Activated CD4-positive, alpha-beta T cell treated with anti-CD3 and anti-CD28 coated beads, Interleukin-2, amount 10 ng/mL, durations not matched to agents 24 days and 14 days (primary cell): ENCODE results near the gene CIBAR2. TPM values are rescaled to one million over a fixed set of nuclear protein-coding genes. Genes with fewer than 3 reads are reported as not detected.

Experiments used
- DNase-seq: peaks from one replicate; pipeline ENCODE4 v3.0.0; 2022
- H3K27ac Mint-ChIP-seq: one replicate; pipeline ENCODE4 v1.8.0; 2022; ENCODE audit warnings: mild to moderate bottlenecking, mixed read lengths
- H3K27me3 Mint-ChIP-seq: one replicate; pipeline ENCODE4 v1.8.0; 2022; ENCODE audit warnings: mixed read lengths
- H3K36me3 Mint-ChIP-seq: one replicate; pipeline ENCODE4 v1.8.0; 2022; ENCODE audit warnings: low read depth, mild to moderate bottlenecking, mixed read lengths
- H3K4me1 Mint-ChIP-seq: one replicate; pipeline ENCODE4 v1.8.0; 2021; ENCODE audit warnings: mixed read lengths
- H3K4me3 Mint-ChIP-seq: one replicate; pipeline ENCODE4 v1.8.0; 2022; ENCODE audit warnings: mild to moderate bottlenecking, moderate library complexity, mixed read lengths
- H3K9me3 Mint-ChIP-seq: one replicate; pipeline ENCODE4 v1.8.0; 2021; ENCODE audit warnings: mixed read lengths
- intact Hi-C: fragments of 100-400 bp; cut with micrococcal nuclease; formaldehyde crosslinking; loops from one replicate; pipeline ENCODE4 v1.15.1; 2023
- total RNA-seq: library from RNA; stranded (reverse); gene quantifications from 2 replicates; pipeline ENCODE4 v1.2.3, GENCODE V29; 2022

The CIBAR2 gene
- total RNA-seq, 1 donor from 2014 or later: not detected

GRCh38 chr16:85092309-85092708 is 20.0 kb downstream of the CIBAR2 start:
- Mint-ChIP-seq H3K27me3 (no peaks in the 10 kb centered on the region), H3K4me3 (no peak overlapping the region), H3K27ac (no peak overlapping the region), H3K9me3 (no peaks in the 10 kb centered on the region), H3K36me3 (no peaks in the 10 kb centered on the region), H3K4me1 (no peaks in the 10 kb centered on the region)
- no peak for DNase-seq
- intact Hi-C loops: no loop called here

DNA sequence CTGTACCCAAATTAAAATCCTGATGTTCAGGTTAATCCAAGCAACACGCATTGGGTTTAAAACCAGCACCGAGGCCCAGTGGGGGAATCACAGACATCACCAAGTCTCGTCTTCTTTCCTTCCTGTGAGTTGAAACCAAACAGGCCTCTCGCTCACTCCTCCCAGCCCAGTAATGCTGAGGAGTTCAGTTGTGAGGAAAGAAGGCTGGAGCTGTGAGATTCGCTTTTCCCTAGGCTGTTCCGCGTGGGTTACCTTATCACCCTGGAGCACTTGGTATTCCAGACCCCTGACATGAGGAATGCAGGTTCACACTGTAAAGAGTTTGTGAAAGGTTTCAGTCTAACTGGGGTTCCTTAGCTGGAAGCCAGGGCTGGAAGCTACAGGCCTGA is 20.8 kb downstream of the CIBAR2 start:
- intact Hi-C loops: no loop called here
- no peaks in the 10 kb centered on the region for H3K9me3 Mint-ChIP-seq
- H3K36me3 Mint-ChIP-seq: no peaks in the 10 kb centered on the region
- peaks cover 2% of the 10 kb centered on the region for H3K4me1 Mint-ChIP-seq
- H3K4me3 Mint-ChIP-seq: no peak overlapping the region
- no peak for DNase-seq
- no peaks in the 10 kb centered on the region for H3K27me3 Mint-ChIP-seq
- H3K27ac Mint-ChIP-seq: no peak overlapping the region

DNA sequence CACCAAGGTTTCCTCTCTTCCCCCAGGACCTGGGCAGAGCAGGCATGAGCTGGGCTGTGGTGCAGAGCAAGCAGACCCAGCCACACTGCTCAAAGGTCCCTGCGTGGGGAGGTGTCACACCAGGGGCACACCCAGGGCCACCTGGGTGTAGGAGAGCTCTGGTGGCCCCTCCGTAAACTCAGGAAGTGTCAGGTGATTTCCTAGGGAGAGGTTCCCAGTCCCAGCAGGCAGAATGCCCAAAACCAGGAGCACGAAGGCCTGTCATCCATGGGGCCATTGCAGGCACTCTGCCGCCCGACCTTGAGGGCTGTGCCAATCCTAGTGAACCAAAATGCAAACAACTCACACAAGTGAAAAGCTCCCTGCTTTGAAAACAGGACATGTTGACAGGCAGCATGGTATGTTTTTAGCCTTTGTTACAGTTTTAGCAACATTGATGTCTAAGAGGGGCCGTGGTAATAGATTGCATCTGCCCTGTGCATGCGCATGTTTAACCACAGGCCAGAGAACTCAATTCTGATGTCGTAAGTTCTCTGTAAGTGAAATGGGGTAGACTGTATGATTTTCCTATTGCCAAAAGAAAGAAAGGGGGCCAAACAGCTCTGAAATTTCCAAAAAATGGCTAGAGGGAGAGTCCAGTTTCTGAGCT is 21.3 kb downstream of the CIBAR2 start:
- DNase-seq: no peak
- peaks cover 2% of the 10 kb centered on the region for H3K4me1 Mint-ChIP-seq
- no peak overlapping the region for H3K27ac Mint-ChIP-seq
- H3K36me3 Mint-ChIP-seq: no peaks in the 10 kb centered on the region
- no peaks in the 10 kb centered on the region for H3K27me3 Mint-ChIP-seq
- intact Hi-C loops: no loop called here
- no peaks in the 10 kb centered on the region for H3K9me3 Mint-ChIP-seq
- no peak overlapping the region for H3K4me3 Mint-ChIP-seq

GRCh38 chr16:85090181-85090580 is 22.1 kb downstream of the CIBAR2 start:
- Mint-ChIP-seq H3K4me3 (no peak overlapping the region), H3K27ac (no peak overlapping the region), H3K36me3 (no peaks in the 10 kb centered on the region), H3K9me3 (no peaks in the 10 kb centered on the region), H3K27me3 (no peaks in the 10 kb centered on the region), H3K4me1 (peaks cover 2% of the 10 kb centered on the region)
- intact Hi-C loops: no loop called here
- DNase-seq: no peak

DNA sequence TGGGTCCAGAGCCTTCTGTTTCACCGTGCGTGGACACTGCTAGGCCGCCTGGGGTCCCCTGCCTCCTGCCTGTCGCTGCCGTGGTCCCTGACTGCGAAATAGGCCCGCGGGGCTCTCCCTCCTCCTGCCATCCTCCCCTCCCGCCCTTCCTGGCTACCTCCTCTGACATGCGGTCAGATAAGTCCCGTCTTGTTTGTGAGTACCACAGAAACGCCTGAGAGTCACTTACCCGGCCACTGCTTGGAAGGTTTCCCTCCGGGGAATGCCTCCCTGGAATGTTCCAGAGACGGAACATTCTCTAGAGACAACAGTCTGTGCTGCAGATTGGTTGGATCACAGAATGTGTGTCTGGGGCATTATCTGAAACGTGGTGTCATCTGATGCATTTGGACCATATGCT is 22.7 kb downstream of the CIBAR2 start:
- peaks cover 2% of the 10 kb centered on the region for H3K4me1 Mint-ChIP-seq
- H3K36me3 Mint-ChIP-seq: no peaks in the 10 kb centered on the region

DNA sequence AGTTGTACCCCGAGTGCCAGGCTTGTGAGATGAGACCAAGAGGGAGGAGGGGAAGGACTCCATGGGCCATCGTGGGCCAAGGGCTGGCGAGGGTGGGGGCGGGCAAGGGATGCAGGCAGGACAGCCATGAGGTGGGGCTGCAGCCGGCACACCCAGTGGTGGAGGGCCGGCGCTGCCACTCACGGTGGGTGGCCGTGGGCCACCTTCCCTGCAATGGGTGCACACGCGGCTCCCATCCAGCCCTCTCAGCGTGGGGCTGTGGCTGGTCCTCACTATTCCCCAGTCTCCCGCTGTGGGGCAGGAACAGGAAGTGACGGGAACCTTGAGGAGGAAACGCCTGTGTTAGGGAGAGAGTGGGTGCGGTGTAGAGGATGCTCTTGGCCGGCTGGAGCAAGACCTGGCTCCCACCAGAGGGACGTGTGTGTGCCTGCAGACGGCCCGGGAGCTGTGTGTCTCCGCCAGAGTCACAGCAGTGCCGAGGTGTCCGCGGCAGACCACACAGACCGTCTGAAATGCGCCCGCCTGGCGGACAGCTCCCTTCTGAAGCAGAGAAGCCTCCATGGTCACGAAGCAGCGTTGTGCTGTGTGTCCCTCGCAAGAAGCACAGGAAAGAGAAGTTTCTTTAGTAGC is 23.6 kb downstream of the CIBAR2 start:
- H3K4me1 Mint-ChIP-seq: peaks cover 2% of the 10 kb centered on the region
- no peaks in the 10 kb centered on the region for H3K36me3 Mint-ChIP-seq
- no peaks in the 10 kb centered on the region for H3K9me3 Mint-ChIP-seq
- no peak for DNase-seq
- H3K27me3 Mint-ChIP-seq: no peaks in the 10 kb centered on the region
- intact Hi-C loops: loop anchor here (10.0 kb wide), 1 partner anchor 334 kb away; no protein-coding TSS in a partner anchor
- H3K27ac Mint-ChIP-seq: no peak overlapping the region
- H3K4me3 Mint-ChIP-seq: no peak overlapping the region

More for the DNA sequence above, 22.7 kb downstream of the CIBAR2 start:
- no peaks in the 10 kb centered on the region for H3K27me3 Mint-ChIP-seq
- no peaks in the 10 kb centered on the region for H3K9me3 Mint-ChIP-seq
- no peak for DNase-seq
- no peak overlapping the region for H3K27ac Mint-ChIP-seq
- intact Hi-C loops: loop anchor here (10.0 kb wide), 1 partner anchor 335 kb away; no protein-coding TSS in a partner anchor
- no peak overlapping the region for H3K4me3 Mint-ChIP-seq

DNA sequence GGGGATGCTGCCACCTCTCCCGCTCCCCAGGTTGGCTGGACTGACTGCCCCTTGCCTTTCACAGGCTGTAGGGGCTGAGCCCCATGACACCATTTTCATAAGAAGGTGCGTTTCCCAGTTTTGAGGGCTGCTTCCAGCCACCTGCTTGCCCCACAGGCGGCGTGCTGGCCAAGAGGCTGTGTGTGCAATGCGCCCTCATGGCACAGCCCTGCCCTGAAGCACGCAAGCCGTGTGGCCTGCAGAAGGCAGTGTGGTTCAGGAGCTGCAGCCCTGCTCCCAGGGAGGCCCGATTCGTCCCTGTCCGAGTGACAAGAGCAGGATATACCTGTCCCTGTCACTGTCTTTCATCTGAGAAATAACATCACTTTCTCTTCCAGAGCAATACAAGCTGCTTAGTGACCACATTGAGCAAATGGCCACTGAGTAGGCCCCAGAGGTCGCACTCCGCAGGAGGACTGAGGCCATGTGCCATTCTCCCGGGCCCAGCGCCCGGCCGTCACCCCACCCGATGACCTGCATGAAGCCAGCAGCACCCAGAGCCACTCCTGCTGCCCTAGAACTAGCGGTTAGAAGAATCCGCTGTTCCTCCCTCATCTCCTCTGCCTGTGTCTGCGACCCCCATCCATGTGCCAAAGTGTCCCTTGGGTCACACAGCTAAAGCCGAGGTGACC is 24.2 kb downstream of the CIBAR2 start:
- Mint-ChIP-seq H3K27me3 (no peaks in the 10 kb centered on the region), H3K4me1 (peaks cover 2% of the 10 kb centered on the region), H3K4me3 (no peak overlapping the region), H3K9me3 (no peaks in the 10 kb centered on the region), H3K36me3 (no peaks in the 10 kb centered on the region), H3K27ac (no peak overlapping the region)
- intact Hi-C loops: loop anchor here (10.0 kb wide), 1 partner anchor 333 kb away; no protein-coding TSS in a partner anchor
- no peak for DNase-seq

DNA sequence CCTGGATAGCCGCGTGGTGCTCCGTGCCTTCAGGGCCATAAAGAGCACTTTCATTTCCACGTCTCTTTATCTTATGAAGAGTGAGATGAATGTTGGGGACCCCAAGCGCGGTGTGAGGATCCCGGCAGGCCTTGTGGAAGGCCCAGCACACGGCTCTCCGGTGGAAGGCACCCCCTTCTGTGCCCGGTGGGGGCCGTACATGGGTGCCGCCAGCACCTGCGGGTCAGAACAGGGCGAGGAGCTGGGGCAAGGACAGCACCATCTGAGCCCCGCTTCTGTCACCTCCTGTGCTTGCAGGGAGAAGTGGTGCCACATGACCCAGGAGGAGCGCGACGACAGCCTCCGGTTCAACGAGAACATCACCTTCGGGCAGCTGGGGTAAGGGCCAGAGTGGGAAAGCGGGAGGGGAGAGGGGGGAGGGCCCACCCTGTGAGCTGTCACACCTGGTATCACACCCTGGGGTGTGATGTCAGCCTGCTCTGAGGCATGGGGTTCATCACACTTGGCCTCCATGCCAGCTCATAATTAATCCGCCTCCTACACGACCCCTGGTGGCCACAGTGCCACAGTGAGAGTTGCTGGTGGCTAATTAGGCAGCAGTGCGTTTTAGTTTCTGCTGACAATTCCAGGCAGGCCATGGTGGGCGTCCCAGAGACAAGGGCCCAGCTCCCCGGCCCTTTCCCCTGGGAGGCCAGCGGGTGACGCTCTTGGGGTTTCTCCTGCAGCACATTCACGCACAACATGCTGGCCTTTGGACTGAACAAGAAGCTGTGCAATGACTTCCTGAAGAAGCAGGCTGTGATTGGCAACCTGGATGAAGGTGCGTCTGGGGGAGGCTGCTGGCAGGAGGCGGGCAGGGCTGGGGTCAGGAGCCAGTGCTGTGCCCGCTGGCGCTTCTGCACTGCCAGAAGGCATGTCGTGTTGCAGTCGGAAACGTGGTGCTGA is 25.7 kb downstream of the CIBAR2 start:
- DNase-seq: peak; percentile 94
- H3K9me3 Mint-ChIP-seq: no peaks in the 10 kb centered on the region
- no peaks in the 10 kb centered on the region for H3K27me3 Mint-ChIP-seq
- H3K27ac Mint-ChIP-seq: no peak overlapping the region
- H3K36me3 Mint-ChIP-seq: no peaks in the 10 kb centered on the region
- intact Hi-C loops: loop anchor here (1.0 to 10.0 kb wide), 4 partner anchors 31 to 332 kb away; partner anchors contain the start of gene ZDHHC7
- H3K4me3 Mint-ChIP-seq: no peak overlapping the region
- H3K4me1 Mint-ChIP-seq: peaks cover 2% of the 10 kb centered on the region

DNA sequence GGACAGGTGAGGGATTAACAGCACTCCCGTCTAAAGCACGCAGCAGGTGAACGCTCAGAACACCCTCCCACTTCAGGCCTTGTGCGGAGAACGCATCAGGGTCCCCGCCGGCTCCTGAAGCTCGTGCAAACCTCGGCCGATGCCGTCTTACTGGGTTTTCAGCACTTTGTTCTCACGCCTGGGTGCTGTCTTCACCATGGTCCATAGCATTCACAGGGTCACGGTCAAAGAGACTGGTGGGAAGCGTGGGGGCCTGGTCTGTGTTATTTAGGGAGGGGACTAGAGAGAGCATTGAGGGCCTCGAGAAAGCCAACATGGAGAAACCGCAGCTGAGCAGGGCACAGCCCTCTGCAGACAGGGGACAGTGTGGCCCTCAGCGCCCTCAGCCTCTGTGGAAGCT is 26.6 kb downstream of the CIBAR2 start:
- no peaks in the 10 kb centered on the region for H3K9me3 Mint-ChIP-seq
- no peaks in the 10 kb centered on the region for H3K27me3 Mint-ChIP-seq
- intact Hi-C loops: loop anchor here (1.0 to 10.0 kb wide), 4 partner anchors 30 to 331 kb away; partner anchors contain the start of gene ZDHHC7
- H3K4me1 Mint-ChIP-seq: peaks cover 2% of the 10 kb centered on the region
- H3K27ac Mint-ChIP-seq: no peak overlapping the region
- H3K36me3 Mint-ChIP-seq: no peaks in the 10 kb centered on the region
- no peak for DNase-seq
- no peak overlapping the region for H3K4me3 Mint-ChIP-seq

GRCh38 chr16:85084841-85085510 is 27.3 kb downstream of the CIBAR2 start:
- no peaks in the 10 kb centered on the region for H3K9me3 Mint-ChIP-seq
- H3K36me3 Mint-ChIP-seq: no peaks in the 10 kb centered on the region
- intact Hi-C loops: loop anchor here (10.0 kb wide), 1 partner anchor 330 kb away; no protein-coding TSS in a partner anchor
- H3K27me3 Mint-ChIP-seq: no peaks in the 10 kb centered on the region
- peaks cover 2% of the 10 kb centered on the region for H3K4me1 Mint-ChIP-seq
- H3K4me3 Mint-ChIP-seq: no peak overlapping the region
- DNase-seq: no peak
- peak overlapping the region; percentile 3 for H3K27ac Mint-ChIP-seq

- Mint-ChIP-seq H3K36me3 (peaks cover 4% of the 10 kb centered on the region), H3K4me3 (no peak overlapping the region), H3K4me1 (peaks cover 2% of the 10 kb centered on the region), H3K9me3 (no peaks in the 10 kb centered on the region), H3K27ac (no peak overlapping the region), H3K27me3 (no peaks in the 10 kb centered on the region)
- DNase-seq: no peak
- intact Hi-C loops: loop anchor here (10.0 kb wide), 1 partner anchor 328 kb away; no protein-coding TSS in a partner anchor
Observed at GRCh38 chr16:85083051-85083639, 29.1 kb downstream of the CIBAR2 start.

DNA sequence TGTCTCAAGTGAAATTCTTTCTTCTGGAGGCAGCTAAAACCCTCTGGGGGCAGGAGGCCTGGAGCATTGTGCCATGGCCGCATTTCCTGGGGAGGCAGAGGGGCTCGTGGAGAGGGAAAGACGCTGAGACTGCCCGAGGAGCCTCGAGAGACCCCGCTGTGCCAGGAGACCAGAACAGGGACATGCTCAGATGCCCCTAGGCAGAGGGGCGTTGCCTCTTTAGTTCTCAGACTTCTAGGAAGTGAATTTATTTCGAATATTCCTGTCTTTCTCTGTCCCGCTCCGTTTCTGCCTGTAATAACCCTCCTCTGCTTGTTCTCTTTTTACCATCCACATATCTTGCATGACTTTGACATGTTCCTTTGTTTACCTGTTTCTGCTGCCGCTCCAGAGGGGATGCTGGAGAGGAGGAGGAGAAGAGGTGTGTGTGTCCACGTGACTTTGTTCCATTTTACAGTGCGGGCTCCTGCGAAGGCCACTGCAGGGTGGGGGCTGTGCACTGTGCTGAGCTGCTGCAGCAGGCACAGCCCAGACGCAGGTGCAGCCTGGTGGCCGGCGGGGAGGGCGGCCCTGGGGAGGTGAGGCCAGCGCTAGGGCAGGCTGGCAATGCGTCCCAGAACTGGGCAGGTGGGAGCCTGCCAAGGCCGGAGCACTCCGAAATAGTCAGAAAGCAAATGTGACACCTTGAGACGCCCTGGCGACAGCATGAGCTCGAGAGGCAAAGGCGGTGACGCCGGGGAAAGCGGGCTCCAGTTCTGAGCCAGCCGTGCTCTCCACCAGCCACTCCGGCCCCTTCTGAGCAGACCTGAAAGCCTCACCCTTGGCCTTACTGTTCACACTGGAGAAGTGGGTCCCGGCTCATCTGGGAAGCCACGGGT is 29.9 kb downstream of the CIBAR2 start:
- Mint-ChIP-seq H3K27me3 (no peaks in the 10 kb centered on the region), H3K36me3 (peaks cover 5% of the 10 kb centered on the region), H3K27ac (no peak overlapping the region), H3K9me3 (no peaks in the 10 kb centered on the region), H3K4me1 (peaks cover 2% of the 10 kb centered on the region), H3K4me3 (no peak overlapping the region)
- no peak for DNase-seq
- intact Hi-C loops: loop anchor here (10.0 kb wide), 1 partner anchor 328 kb away; no protein-coding TSS in a partner anchor
